ENCODE results near the gene COIL. TPM values are rescaled to one million over a fixed set of nuclear protein-coding genes. Genes with fewer than 3 reads are reported as not detected.

COIL gene
- total and polyA plus RNA-seq, 2 of the 13 experiments (the other 11 are each of a cell fraction or from before 2014, with no cell fraction given) = 8.1 to 29.4 TPM

GRCh38 chr17:56977673-56978395 is 17.0 kb upstream of the COIL start, which contains the start of gene SCPEP1 (continued):
- TF ChIP-seq ZIK1 (CRISPR knock-in tag; IDR thresholded peaks at IDR 0.05; ENCODE audit: borderline replicate concordance, low read depth) (0 out of 2 replicates have a peak, but pooled peaks have one; percentile 43), ZNF101 (CRISPR knock-in tag; IDR thresholded peaks at IDR 0.05; ENCODE audit: borderline replicate concordance, low read depth) (no peak), ZNF317 (CRISPR knock-in tag; IDR thresholded peaks at IDR 0.05) (no peak), ZNF879 (CRISPR knock-in tag; IDR thresholded peaks at IDR 0.05) (no peak), WIZ (CRISPR knock-in tag; IDR thresholded peaks at IDR 0.05) (no peak), FOXP4 (CRISPR knock-in tag; IDR thresholded peaks at IDR 0.05) (no peak), PLSCR1 (CRISPR knock-in tag; IDR thresholded peaks at IDR 0.05; ENCODE audit: borderline replicate concordance) (no peak), TBL1XR1 (IDR thresholded peaks at IDR 0.05; ENCODE audit: borderline replicate concordance, low read length, partially characterized antibody) (no peak), ZNF800 (CRISPR knock-in tag; IDR thresholded peaks at IDR 0.05) (no peak), DPF2 (CRISPR knock-in tag; IDR thresholded peaks at IDR 0.05; ENCODE audit: borderline replicate concordance, low read depth) (no peak), SALL1 (CRISPR knock-in tag; IDR thresholded peaks at IDR 0.05) (peak; percentile 39; the same call in 1 of the 2 replicates), TFDP1 (CRISPR knock-in tag; IDR thresholded peaks at IDR 0.05; ENCODE audit: borderline replicate concordance) (no peak), TERF1 (CRISPR knock-in tag; IDR thresholded peaks at IDR 0.05) (no peak), ZBTB46 (CRISPR knock-in tag; IDR thresholded peaks at IDR 0.05; ENCODE audit: borderline replicate concordance) (no peak), ZNF615 (CRISPR knock-in tag; IDR thresholded peaks at IDR 0.05; ENCODE audit: borderline replicate concordance) (no peak), ZNF276 (CRISPR knock-in tag; IDR thresholded peaks at IDR 0.05; ENCODE audit: low read depth) (no peak), MZF1 (CRISPR knock-in tag; IDR thresholded peaks at IDR 0.05; ENCODE audit: borderline replicate concordance) (no peak)
